ENCODE measurements around the gene SYNGR3. TPM values are rescaled to one million over a fixed set of nuclear protein-coding genes. Genes with fewer than 3 reads are reported as not detected.

SYNGR3 gene
- total RNA-seq, 1 donor from 2014 or later, result 6.0 TPM

GRCh38 chr16:1991588-1991947 is 1.8 kb downstream of the SYNGR3 start:
- H3K4me2 ChIP-seq (ENCODE audit: low read length), result peak overlapping the region; percentile 77
- no peaks in the 10 kb centered on the region for H3K79me2 ChIP-seq (ENCODE audit: insufficient read depth, low read length)
- H3K27ac ChIP-seq (ENCODE audit: low read depth, low read length), result no peak overlapping the region
- FAIRE-seq (no peak), DNase-seq (ENCODE audit: low read depth) (no peak)
- peaks cover 2% of the 10 kb centered on the region for H3K36me3 ChIP-seq (ENCODE audit: insufficient read depth, low read length)
- peak overlapping the region; percentile 93 for H2AFZ ChIP-seq (ENCODE audit: low read depth, low read length)
- Mint-ChIP-seq H3K27ac (ENCODE audit: unreplicated experiment) (peak overlapping the region; percentile 68), H3K36me3 (ENCODE audit: low read depth, unreplicated experiment) (peaks cover 2% of the 10 kb centered on the region), H3K9me3 (ENCODE audit: unreplicated experiment) (no peaks in the 10 kb centered on the region), H3K4me1 (ENCODE audit: low read depth, unreplicated experiment) (no peaks in the 10 kb centered on the region), H3K4me3 (ENCODE audit: unreplicated experiment) (peak overlapping the region; percentile 58), H3K27me3 (ENCODE audit: low read depth, unreplicated experiment) (peaks cover 17% of the 10 kb centered on the region)
- TF ChIP-seq, protein P1, sequence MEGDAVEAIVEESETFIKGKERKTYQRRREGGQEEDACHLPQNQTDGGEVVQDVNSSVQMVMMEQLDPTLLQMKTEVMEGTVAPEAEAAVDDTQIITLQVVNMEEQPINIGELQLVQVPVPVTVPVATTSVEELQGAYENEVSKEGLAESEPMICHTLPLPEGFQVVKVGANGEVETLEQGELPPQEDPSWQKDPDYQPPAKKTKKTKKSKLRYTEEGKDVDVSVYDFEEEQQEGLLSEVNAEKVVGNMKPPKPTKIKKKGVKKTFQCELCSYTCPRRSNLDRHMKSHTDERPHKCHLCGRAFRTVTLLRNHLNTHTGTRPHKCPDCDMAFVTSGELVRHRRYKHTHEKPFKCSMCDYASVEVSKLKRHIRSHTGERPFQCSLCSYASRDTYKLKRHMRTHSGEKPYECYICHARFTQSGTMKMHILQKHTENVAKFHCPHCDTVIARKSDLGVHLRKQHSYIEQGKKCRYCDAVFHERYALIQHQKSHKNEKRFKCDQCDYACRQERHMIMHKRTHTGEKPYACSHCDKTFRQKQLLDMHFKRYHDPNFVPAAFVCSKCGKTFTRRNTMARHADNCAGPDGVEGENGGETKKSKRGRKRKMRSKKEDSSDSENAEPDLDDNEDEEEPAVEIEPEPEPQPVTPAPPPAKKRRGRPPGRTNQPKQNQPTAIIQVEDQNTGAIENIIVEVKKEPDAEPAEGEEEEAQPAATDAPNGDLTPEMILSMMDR (IDR thresholded peaks at IDR 0.05; ENCODE audit: insufficient read depth, low read depth, low read length), result no peak
- no peak for TF ChIP-seq EZH2 (IDR thresholded peaks at IDR 0.05; ENCODE audit: insufficient read depth, low read length)
- H3K4me3 ChIP-seq (ENCODE audit: insufficient read depth, low read depth, low read length), result no peak overlapping the region
- H3K9ac ChIP-seq (ENCODE audit: low read length), result no peak overlapping the region
- peaks cover under 1% of the 10 kb centered on the region for H4K20me1 ChIP-seq (ENCODE audit: insufficient read depth, low read length)
- H3K4me1 ChIP-seq (ENCODE audit: insufficient read depth, low read length), result peaks cover 13% of the 10 kb centered on the region
- peaks cover 25% of the 10 kb centered on the region for H3K27me3 ChIP-seq (ENCODE audit: insufficient read depth, low read length)
- H3K9me3 ChIP-seq (ENCODE audit: insufficient read depth, low read depth, low read length), result peaks cover 3% of the 10 kb centered on the region

GRCh38 chr16:1991948-1992703 is 2.4 kb downstream of the SYNGR3 start:
- H3K27ac Mint-ChIP-seq (ENCODE audit: unreplicated experiment), result no peak overlapping the region
- Histone ChIP-seq H3K4me1 (ENCODE audit: insufficient read depth, low read length) (peaks cover 13% of the 10 kb centered on the region), H3K27me3 (ENCODE audit: insufficient read depth, low read length) (peaks cover 25% of the 10 kb centered on the region), H3K79me2 (ENCODE audit: insufficient read depth, low read length) (no peaks in the 10 kb centered on the region), H3K9me3 (ENCODE audit: insufficient read depth, low read depth, low read length) (peaks cover 3% of the 10 kb centered on the region), H3K36me3 (ENCODE audit: insufficient read depth, low read length) (peaks cover under 1% of the 10 kb centered on the region), H2AFZ (ENCODE audit: low read depth, low read length) (peak overlapping the region; percentile 94), H3K4me2 (ENCODE audit: low read length) (peak overlapping the region; percentile 77), H4K20me1 (ENCODE audit: insufficient read depth, low read length) (peaks cover 6% of the 10 kb centered on the region), H3K27ac (ENCODE audit: low read depth, low read length) (no peak overlapping the region), H3K9ac (ENCODE audit: low read length) (no peak overlapping the region), H3K4me3 (ENCODE audit: insufficient read depth, low read depth, low read length) (no peak overlapping the region)
- peaks cover 17% of the 10 kb centered on the region for H3K27me3 Mint-ChIP-seq (ENCODE audit: low read depth, unreplicated experiment)
- FAIRE-seq (no peak), DNase-seq (ENCODE audit: low read depth) (peak; percentile 53)
- TF ChIP-seq, protein P1 (IDR thresholded peaks at IDR 0.05; ENCODE audit: insufficient read depth, low read depth, low read length), result no peak
- no peak for TF ChIP-seq EZH2 (IDR thresholded peaks at IDR 0.05; ENCODE audit: insufficient read depth, low read length)
- H3K9me3 Mint-ChIP-seq (ENCODE audit: unreplicated experiment), result no peaks in the 10 kb centered on the region
- H3K4me1 Mint-ChIP-seq (ENCODE audit: low read depth, unreplicated experiment), result no peaks in the 10 kb centered on the region
- H3K4me3 Mint-ChIP-seq (ENCODE audit: unreplicated experiment), result no peak overlapping the region
- H3K36me3 Mint-ChIP-seq (ENCODE audit: low read depth, unreplicated experiment), result peaks cover 2% of the 10 kb centered on the region

DNA sequence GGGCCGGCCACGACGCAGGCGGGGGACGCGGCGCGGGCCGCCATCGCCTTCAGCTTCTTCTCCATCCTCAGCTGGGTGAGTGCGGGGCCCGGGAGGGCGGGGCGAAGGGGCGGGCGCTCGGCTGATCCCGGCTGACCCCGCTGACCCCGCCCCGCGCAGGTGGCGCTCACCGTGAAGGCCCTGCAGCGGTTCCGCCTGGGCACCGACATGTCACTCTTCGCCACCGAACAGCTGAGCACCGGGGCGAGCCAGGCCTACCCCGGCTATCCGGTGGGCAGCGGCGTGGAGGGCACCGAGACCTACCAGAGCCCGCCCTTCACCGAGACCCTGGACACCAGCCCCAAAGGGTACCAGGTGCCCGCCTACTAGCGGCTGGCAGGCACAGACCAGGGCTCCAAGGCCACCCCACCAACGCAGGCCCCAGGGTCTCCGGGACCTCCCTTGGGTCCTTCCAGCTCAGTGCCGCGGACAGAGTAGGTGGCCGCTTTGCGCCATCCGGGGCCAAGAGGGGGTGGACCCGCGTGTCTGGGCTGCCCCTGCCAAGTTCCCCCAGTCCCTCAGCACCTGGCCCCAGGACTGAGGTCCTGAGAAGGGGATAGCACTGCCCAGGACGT is 3.0 kb downstream of the SYNGR3 start:
- H3K4me1 ChIP-seq (ENCODE audit: insufficient read depth, low read length), result peaks cover 13% of the 10 kb centered on the region
- H3K27ac Mint-ChIP-seq (ENCODE audit: unreplicated experiment), result no peak overlapping the region
- peaks cover 25% of the 10 kb centered on the region for H3K27me3 ChIP-seq (ENCODE audit: insufficient read depth, low read length)
- H4K20me1 ChIP-seq (ENCODE audit: insufficient read depth, low read length), result peaks cover 12% of the 10 kb centered on the region
- peaks cover 6% of the 10 kb centered on the region for H3K36me3 ChIP-seq (ENCODE audit: insufficient read depth, low read length)
- no peak for FAIRE-seq
- H3K9me3 Mint-ChIP-seq (ENCODE audit: unreplicated experiment), result no peaks in the 10 kb centered on the region
- H3K79me2 ChIP-seq (ENCODE audit: insufficient read depth, low read length), result no peaks in the 10 kb centered on the region
- H3K27me3 Mint-ChIP-seq (ENCODE audit: low read depth, unreplicated experiment), result peaks cover 17% of the 10 kb centered on the region
- no peak overlapping the region for H3K4me3 ChIP-seq (ENCODE audit: insufficient read depth, low read depth, low read length)
- peaks cover 7% of the 10 kb centered on the region for H3K36me3 Mint-ChIP-seq (ENCODE audit: low read depth, unreplicated experiment)
- H3K9me3 ChIP-seq (ENCODE audit: insufficient read depth, low read depth, low read length), result peaks cover 3% of the 10 kb centered on the region
- H3K4me2 ChIP-seq (ENCODE audit: low read length), result peak overlapping the region; percentile 55
- no peak overlapping the region for H3K9ac ChIP-seq (ENCODE audit: low read length)
- no peak overlapping the region for H3K27ac ChIP-seq (ENCODE audit: low read depth, low read length)
- no peak for TF ChIP-seq EZH2 (IDR thresholded peaks at IDR 0.05; ENCODE audit: insufficient read depth, low read length)
- TF ChIP-seq, protein P1 (IDR thresholded peaks at IDR 0.05; ENCODE audit: insufficient read depth, low read depth, low read length), result no peak
- H3K4me1 Mint-ChIP-seq (ENCODE audit: low read depth, unreplicated experiment), result peaks cover 2% of the 10 kb centered on the region
- peak overlapping the region; percentile 94 for H2AFZ ChIP-seq (ENCODE audit: low read depth, low read length)
- no peak for DNase-seq (ENCODE audit: low read depth)
- no peak overlapping the region for H3K4me3 Mint-ChIP-seq (ENCODE audit: unreplicated experiment)
